SK-N-MC (cell line): ENCODE results near the gene SPRR3.
"Not testable (repeated sequence)": the region's sequence is repeated elsewhere in the genome, so short reads cannot be mapped to it uniquely, and the experiment has no call there.

Source experiments
- EZH2 ChIP-seq: fragments of 200-600 bp; sonication (generic); IDR thresholded peaks from one replicate; pipeline ENCODE4 v1.6.1; 2017; ENCODE audit warnings: antibody characterized with exemption
- POLR2AphosphoS5 ChIP-seq: IDR thresholded peaks from 2 replicates; pipeline ENCODE4 v1.6.1; 2012; ENCODE audit warnings: mild to moderate bottlenecking, low read depth, low read length, borderline replicate concordance

DNA sequence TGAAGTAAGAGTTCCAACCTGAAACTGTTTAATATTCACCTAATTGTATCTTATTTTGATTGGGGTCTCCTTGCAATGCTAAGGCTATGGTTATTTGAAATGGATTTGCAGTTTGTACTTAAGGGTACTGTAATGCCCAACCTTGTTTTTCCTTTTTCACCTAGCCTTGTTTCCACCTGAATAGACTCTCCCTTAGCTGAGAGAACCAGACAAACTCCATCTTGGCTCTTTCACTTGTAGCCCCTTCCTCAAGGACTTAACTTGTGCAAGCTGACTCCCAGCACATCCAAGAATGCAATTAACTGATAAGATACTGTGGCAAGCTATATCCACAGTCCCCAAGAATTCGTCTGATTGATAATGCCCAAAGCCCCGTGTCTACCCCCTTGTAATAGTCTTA is 20.3 kb downstream of the SPRR3 start:
- not testable (repeated sequence) for TF ChIP-seq POLR2AphosphoS5, EZH2
